ENCODE measurements around the gene TNK1. TPM values are rescaled to one million over a fixed set of nuclear protein-coding genes. Genes with fewer than 3 reads are reported as not detected.

The TNK1 gene
- total and polyA plus RNA-seq, 2 experiments from 2014 or later: 6.1 to 8.9 TPM

GRCh38 chr17:7361906-7362305, 19.0 kb upstream of the TNK1 start:
- Mint-ChIP-seq H3K36me3 (ENCODE audit: low read depth) (no peaks in the 10 kb centered on the region), H3K4me3 (no peak overlapping the region), H3K27me3 (ENCODE audit: insufficient read depth, low read depth, poor library complexity) (peaks cover 9% of the 10 kb centered on the region), H3K27ac (no peak overlapping the region), H3K9me3 (no peaks in the 10 kb centered on the region), H3K4me1 (peaks cover 3% of the 10 kb centered on the region; the same call in 2 of the 3 replicates)
- TF ChIP-seq STAT1 (IDR thresholded peaks at IDR 0.05; ENCODE audit: unreplicated experiment) (no peak), EZH2 (IDR thresholded peaks at IDR 0.05; ENCODE audit: low read depth, unreplicated experiment) (no peak), ZNF114 (CRISPR knock-in tag; IDR thresholded peaks at IDR 0.05) (no peak), ZNF462 (CRISPR knock-in tag; IDR thresholded peaks at IDR 0.05) (no peak), ETS1 (IDR thresholded peaks at IDR 0.05) (no peak), ZNF331 (CRISPR knock-in tag; IDR thresholded peaks at IDR 0.05; ENCODE audit: low read depth) (no peak), EZH2phosphoT487 (IDR thresholded peaks at IDR 0.05; ENCODE audit: unreplicated experiment) (no peak), CTCF (conservative IDR thresholded peaks at IDR 0.05; ENCODE audit: low read depth in 2 of 2) (no peak), POLR2AphosphoS5 (IDR thresholded peaks at IDR 0.05; ENCODE audit: low read depth) (no peak), JUNB (IDR thresholded peaks at IDR 0.05; ENCODE audit: unreplicated experiment) (no peak), NANOG (IDR thresholded peaks at IDR 0.05; ENCODE audit: borderline replicate concordance) (no peak), CREB1 (CRISPR knock-in tag; IDR thresholded peaks at IDR 0.05; ENCODE audit: low read depth) (no peak), REST (IDR thresholded peaks at IDR 0.05; ENCODE audit: unreplicated experiment) (no peak)
- Histone ChIP-seq H3K4me3 (no peak overlapping the region), H3F3A (replicated peaks; ENCODE audit: low read depth) (no peaks in the 10 kb centered on the region; the same call in 1 of the 2 replicates), H3K9me2 (ENCODE audit: insufficient read depth) (no peaks in the 10 kb centered on the region), H4K20me1 (replicated peaks; ENCODE audit: insufficient read depth) (no peaks in the 10 kb centered on the region), H3K79me2 (replicated peaks; ENCODE audit: insufficient read depth) (no peaks in the 10 kb centered on the region), H3K27me3 (ENCODE audit: insufficient read depth) (no peaks in the 10 kb centered on the region), H3K4me1 (ENCODE audit: insufficient read depth) (peaks cover 3% of the 10 kb centered on the region; the same call in 1 of the 2 replicates), H2AFZ (no peak overlapping the region), H3K4me2 (no peak overlapping the region), H3K27ac (ENCODE audit: low read depth) (no peak overlapping the region), H3K36me3 (ENCODE audit: insufficient read depth) (no peaks in the 10 kb centered on the region)
- DNase-seq (ENCODE audit: low spot score): no peak
- ATAC-seq: no peak
